ENCODE data around the gene ANKRD29. TPM values are rescaled to one million over a fixed set of nuclear protein-coding genes. Genes with fewer than 3 reads are reported as not detected.
"Not testable (repeated sequence)": the region's sequence is repeated elsewhere in the genome, so short reads cannot be mapped to it uniquely, and the experiment has no call there.

The ANKRD29 gene
- total RNA-seq, 1 donor from 2014 or later, result 2.1 TPM

DNA sequence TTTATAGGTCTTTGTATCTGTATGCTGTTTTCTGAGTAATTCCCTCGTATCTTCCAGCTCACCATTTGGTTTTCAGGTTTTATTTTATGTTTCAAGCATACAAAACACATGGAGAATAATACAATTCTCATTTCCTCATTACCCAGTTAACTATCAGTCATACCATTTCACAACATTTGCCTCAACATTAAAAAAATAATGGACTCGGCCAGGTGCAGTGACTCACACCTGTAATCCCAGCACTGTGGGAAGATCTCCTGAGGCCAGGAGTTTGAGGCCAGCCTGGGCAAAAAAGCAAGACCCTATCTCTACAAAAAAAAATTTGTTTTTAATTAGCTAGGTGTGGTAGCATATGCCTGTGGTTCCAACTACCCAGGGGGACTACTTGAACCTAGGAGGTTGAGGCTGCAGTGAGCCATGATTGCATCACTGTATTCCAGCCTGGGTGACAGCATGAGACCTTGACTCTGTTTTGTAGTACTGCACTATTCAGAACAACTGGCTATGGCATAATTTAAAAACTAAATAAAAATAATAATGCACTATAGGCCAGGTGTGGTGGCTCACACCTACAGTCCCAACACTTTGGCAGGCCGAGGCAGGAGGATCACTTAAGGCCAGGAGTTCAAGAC is 96.7 kb downstream of the ANKRD29 start:
- DNase-seq (ENCODE audit: low read depth), result no peak

DNA sequence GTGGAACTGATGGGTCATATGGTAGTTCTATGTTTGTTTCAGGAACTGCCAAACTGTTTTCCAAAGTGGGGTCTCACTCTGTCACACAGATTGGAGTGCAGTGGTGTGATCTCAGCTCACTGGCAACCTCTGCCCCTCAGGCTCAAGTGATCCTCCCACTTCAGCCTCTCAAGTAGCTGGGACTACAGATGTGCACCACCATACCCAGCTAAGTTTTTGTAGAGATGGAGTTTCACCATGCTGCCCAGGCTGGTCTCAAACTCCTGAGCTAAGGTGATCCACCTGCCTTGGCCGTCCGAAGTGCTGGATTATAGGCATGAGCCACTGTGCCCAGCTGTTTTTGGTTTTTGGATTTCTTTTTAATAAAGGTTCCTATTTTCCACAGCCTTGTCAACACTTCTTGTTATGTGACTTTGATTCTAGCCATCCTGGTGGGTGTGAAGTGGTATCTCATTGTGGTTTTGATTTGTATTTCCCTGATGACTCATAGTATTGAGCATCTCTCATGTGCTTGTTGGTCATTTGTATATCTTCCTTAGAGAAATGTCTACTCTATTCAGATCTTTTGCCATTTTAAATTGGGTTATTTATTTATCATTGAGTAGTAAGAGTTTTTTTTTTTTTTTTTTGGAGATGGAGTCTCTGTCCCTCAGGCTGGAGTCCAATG is 99.2 kb downstream of the ANKRD29 start:
- DNase-seq (ENCODE audit: low read depth), result peak; percentile 71

DNA sequence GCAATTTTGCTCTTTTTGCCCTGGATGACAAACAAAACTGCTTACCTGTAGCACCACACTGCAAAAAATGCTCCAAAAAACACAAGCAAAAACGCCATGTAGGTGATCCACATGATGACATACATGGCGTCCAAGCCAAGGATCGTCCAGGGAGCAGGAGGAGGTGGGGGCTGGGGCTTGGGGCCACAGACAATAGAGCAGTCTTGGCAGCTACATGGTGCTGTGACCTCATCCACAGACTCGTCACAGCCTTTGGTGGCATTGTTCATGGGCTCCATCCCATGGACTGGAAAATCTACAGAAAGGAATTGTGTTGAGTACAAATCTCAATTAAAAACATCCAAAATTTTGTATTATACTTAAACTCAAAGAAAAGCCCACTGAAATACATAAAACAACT is 102.5 kb downstream of the ANKRD29 start:
- DNase-seq (ENCODE audit: low read depth), result no peak

DNA sequence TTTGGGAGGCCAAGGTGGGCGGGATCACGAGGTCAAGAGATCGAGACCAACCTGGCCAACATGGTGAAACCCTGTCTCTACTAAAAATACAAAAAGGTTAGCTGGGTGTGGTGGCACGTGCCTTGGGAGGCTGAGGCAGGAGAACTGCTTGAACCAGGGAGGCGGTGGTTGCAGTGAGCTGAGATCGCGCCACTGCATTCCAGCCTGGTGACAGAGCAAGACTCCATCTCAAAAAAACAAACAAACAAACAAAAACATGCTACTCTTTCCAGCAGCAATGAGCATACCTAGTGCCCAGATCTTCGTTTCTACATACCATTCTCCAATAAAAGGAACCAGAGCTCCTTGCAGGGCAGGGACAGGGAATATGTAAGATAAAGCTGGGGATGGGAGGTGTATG is 105.2 kb downstream of the ANKRD29 start:
- DNase-seq (ENCODE audit: low read depth), result not testable (repeated sequence)

- DNase-seq (ENCODE audit: low read depth), result no peak
These were observed 106.4 kb downstream of the ANKRD29 start for GRCh38 chr18:23556145-23556780.

GRCh38 chr18:23553887-23554286 is 108.8 kb downstream of the ANKRD29 start:
- DNase-seq (ENCODE audit: low read depth), result peak; percentile 94

- DNase-seq (ENCODE audit: low read depth), result peak; percentile 36
These were observed 110.2 kb downstream of the ANKRD29 start for GRCh38 chr18:23552505-23552904.

DNA sequence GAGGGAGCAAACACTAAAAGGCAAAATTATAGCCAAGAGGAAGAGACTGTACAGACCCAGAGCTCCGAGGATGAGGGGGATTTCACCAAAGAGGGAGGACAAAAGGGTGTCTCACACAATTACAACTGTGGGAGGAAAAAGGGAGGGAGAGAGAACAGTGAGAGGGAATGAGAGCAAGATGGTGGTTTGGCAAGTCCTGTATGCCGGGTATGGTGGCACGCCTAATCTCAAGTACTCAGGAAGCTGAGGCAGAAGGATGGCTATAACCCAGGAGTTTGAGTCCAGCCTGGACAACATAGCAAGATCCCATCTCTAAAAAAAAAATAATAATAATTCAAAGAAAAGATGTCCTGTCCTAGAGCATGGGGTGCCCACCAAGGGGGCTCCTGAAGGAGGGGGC is 110.7 kb downstream of the ANKRD29 start:
- DNase-seq (ENCODE audit: low read depth), result no peak

GRCh38 chr18:23550898-23551297 is 111.8 kb downstream of the ANKRD29 start:
- DNase-seq (ENCODE audit: low read depth), result no peak

Other genes starting within 250 kb of the ANKRD29 start
- gene RIOK3, start 209.6 kb downstream of the ANKRD29 start, total RNA-seq, result 157 and 160 TPM in 2 replicates
- 16.2 and 24.0 TPM in 2 replicates for gene RMC1, start 159.4 kb downstream of the ANKRD29 start, total RNA-seq
- 40.4 and 54.0 TPM in 2 replicates for gene NPC1, start 76.4 kb downstream of the ANKRD29 start, total RNA-seq
- gene LAMA3, start 26.5 kb upstream of the ANKRD29 start, total RNA-seq, result 1.2 and 2.8 TPM in 2 replicates